ENCODE measurements around the gene SQOR.

Gene SQOR

GRCh38 chr15:45731343-45731742 is 96.5 kb downstream of the SQOR start:
- DNase-seq (ENCODE audit: low read depth) = no peak
- no peak overlapping the region for H3K4me3 ChIP-seq (ENCODE audit: low read length)
- TF ChIP-seq CTCF (conservative IDR thresholded peaks at IDR 0.05; ENCODE audit: low read length) = no peak

- no peak for TF ChIP-seq CTCF (conservative IDR thresholded peaks at IDR 0.05; ENCODE audit: low read length)
- no peak overlapping the region for H3K4me3 ChIP-seq (ENCODE audit: low read length)
- no peak for DNase-seq (ENCODE audit: low read depth)
Observed at GRCh38 chr15:45732662-45733061, 97.8 kb downstream of the SQOR start.

GRCh38 chr15:45734260-45734711 is 99.5 kb downstream of the SQOR start:
- TF ChIP-seq CTCF (conservative IDR thresholded peaks at IDR 0.05; ENCODE audit: low read length) = no peak
- no peak for DNase-seq (ENCODE audit: low read depth)
- no peak overlapping the region for H3K4me3 ChIP-seq (ENCODE audit: low read length)

Measured in AG10803 (cell line).